Suprapubic skin (tissue), 4 donors: ENCODE results near the gene ZNF423. TPM values are rescaled to one million over a fixed set of nuclear protein-coding genes. Genes with fewer than 3 reads are reported as not detected.
A peak's percentile ranks its signal among the peaks of the same experiment; 100 is the strongest.

Experiments used
- DNase-seq, 2 donors: peaks; one replicate each; pipeline ENCODE4 v3.0.0-alpha.2; 2019; ENCODE audit warnings: low spot score in 2 of 2
- H3K27ac ChIP-seq: fragments of 200-600 bp; sonication (generic); one replicate; pipeline ENCODE4 v1.5.1; 2019
- H3K27me3 ChIP-seq: fragments of 200-600 bp; sonication (generic); one replicate; pipeline ENCODE4 v1.5.1; 2019
- H3K36me3 ChIP-seq: fragments of 200-600 bp; sonication (generic); one replicate; pipeline ENCODE4 v1.5.1; 2019
- H3K4me1 ChIP-seq: fragments of 200-600 bp; sonication (generic); one replicate; pipeline ENCODE4 v1.5.1; 2019
- H3K4me3 ChIP-seq: fragments of 200-600 bp; sonication (generic); one replicate; pipeline ENCODE4 v1.5.1; 2019; ENCODE audit warnings: mild to moderate bottlenecking
- H3K9me3 ChIP-seq: fragments of 200-600 bp; sonication (generic); one replicate; pipeline ENCODE4 v1.5.1; 2019
- EP300 ChIP-seq: sonication (generic); formaldehyde crosslinking; IDR thresholded peaks from one replicate; pipeline ENCODE4 v1.6.1; 2017; ENCODE audit warnings: antibody characterized with exemption
- POLR2A ChIP-seq, 2 donors: fragments of 450-650 bp; IDR thresholded peaks; one replicate each; pipeline ENCODE4 v1.6.1; 2017; ENCODE audit warnings: antibody characterized with exemption in 2 of 2, mild to moderate bottlenecking in 2 of 2, moderate library complexity in 2 of 2
- POLR2AphosphoS5 ChIP-seq, 3 donors: sonication (generic); formaldehyde crosslinking; IDR thresholded peaks; one replicate each; pipeline ENCODE4 v1.6.1; 2017; ENCODE audit warnings: antibody characterized with exemption in 3 of 3
- whole genome bisulfite sequencing: methylation state at CpG from one replicate; pipeline ENCODE4 v1.1.5; 2018; 5-methylcytosine and 5-hydroxymethylcytosine counted together
- total RNA-seq, 4 donors: library from RNA; depleted of rRNA; stranded (reverse); fragments of >200 nt; gene quantifications; one replicate each; pipeline ENCODE4 v1.1.0, GENCODE V29; 2016
- TF ChIP-seq, protein P1 (sequence below), 2 donors: fragments of 200-600 bp in 1 of 2; fragments of 450-650 bp in 1 of 2; sonication (generic) in 1 of 2; IDR thresholded peaks; one replicate each; pipeline ENCODE4 v1.5.1; 2016 to 2019; ENCODE audit warnings: antibody characterized with exemption in 2 of 2, mild to moderate bottlenecking in 1 of 2, moderate library complexity in 1 of 2

Gene ZNF423
- total RNA-seq, 4 donors from 2014 or later, result 1.3 to 5.3 (median 1.9) TPM

DNA sequence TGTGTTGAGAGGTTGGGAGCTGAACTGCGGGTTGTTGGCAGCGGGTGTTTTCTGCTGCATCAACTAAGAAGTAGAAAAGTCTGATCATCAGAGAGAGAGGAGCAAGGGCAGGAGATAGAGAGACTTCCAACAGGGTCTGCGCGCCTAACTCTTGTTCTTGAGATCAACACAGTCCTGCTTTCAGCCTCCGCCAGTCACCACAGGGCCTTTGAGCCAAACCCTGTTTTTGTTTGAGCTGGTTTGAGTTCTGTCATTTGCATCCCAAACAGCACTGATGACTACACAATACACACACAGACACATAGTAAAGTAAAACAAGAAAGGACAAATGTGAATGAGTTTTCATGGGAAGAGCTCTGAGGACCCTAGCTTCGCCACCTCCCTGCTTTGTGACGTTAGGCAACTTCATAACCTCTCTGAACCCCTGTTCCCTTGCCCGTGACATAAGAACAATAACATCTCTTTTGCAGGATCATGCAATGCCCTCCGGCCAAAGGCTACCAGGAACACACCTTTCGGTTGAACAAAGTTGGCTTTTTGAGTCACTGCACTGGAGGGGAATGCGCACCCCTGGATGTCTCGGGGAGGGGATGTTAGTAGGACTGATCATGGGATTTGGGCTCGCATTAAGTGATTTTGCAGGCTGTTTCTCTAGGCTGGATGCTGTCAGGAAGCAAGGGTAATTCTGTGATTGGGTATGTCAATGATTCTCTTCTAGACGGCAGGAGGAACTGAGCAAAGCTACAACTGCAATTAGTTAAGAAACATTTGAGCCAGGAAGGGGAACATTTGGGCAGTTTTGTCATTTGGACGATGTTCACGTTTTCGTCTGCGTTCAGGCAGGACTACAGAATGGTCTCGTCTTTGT is 390.0 kb downstream of the ZNF423 start:
- H3K9me3 ChIP-seq, result no peaks in the 10 kb centered on the region
- no peak overlapping the region for H3K4me3 ChIP-seq
- TF ChIP-seq POLR2AphosphoS5 (IDR thresholded peaks at IDR 0.05) (no peak), POLR2A (IDR thresholded peaks at IDR 0.05) (no peak), EP300 (no peak)
- TF ChIP-seq, protein P1, sequence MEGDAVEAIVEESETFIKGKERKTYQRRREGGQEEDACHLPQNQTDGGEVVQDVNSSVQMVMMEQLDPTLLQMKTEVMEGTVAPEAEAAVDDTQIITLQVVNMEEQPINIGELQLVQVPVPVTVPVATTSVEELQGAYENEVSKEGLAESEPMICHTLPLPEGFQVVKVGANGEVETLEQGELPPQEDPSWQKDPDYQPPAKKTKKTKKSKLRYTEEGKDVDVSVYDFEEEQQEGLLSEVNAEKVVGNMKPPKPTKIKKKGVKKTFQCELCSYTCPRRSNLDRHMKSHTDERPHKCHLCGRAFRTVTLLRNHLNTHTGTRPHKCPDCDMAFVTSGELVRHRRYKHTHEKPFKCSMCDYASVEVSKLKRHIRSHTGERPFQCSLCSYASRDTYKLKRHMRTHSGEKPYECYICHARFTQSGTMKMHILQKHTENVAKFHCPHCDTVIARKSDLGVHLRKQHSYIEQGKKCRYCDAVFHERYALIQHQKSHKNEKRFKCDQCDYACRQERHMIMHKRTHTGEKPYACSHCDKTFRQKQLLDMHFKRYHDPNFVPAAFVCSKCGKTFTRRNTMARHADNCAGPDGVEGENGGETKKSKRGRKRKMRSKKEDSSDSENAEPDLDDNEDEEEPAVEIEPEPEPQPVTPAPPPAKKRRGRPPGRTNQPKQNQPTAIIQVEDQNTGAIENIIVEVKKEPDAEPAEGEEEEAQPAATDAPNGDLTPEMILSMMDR (IDR thresholded peaks at IDR 0.05), result no peak
- H3K36me3 ChIP-seq, result no peaks in the 10 kb centered on the region
- no peaks in the 10 kb centered on the region for H3K4me1 ChIP-seq
- WGBS, result 83% methylated on average over 17 of the region's 19 CpGs
- peaks cover 35% of the 10 kb centered on the region for H3K27me3 ChIP-seq
- peak; percentile 37 to 64 for DNase-seq
- H3K27ac ChIP-seq, result no peak overlapping the region

- no peaks in the 10 kb centered on the region for H3K4me1 ChIP-seq
- no peaks in the 10 kb centered on the region for H3K36me3 ChIP-seq
- TF ChIP-seq, protein P1 (IDR thresholded peaks at IDR 0.05), result peak in 1 of 2 donors; percentile 16
- no peak for TF ChIP-seq POLR2AphosphoS5 (IDR thresholded peaks at IDR 0.05)
- DNase-seq, result peak; percentile 48 to 59
- H3K9me3 ChIP-seq, result no peaks in the 10 kb centered on the region
- no peak overlapping the region for H3K27ac ChIP-seq
- no peak overlapping the region for H3K4me3 ChIP-seq
- peaks cover 35% of the 10 kb centered on the region for H3K27me3 ChIP-seq
- WGBS, result 10% methylated on average over 27 of the region's 40 CpGs
Measured at GRCh38 chr16:49464877-49465504, 390.9 kb downstream of the ZNF423 start.

DNA sequence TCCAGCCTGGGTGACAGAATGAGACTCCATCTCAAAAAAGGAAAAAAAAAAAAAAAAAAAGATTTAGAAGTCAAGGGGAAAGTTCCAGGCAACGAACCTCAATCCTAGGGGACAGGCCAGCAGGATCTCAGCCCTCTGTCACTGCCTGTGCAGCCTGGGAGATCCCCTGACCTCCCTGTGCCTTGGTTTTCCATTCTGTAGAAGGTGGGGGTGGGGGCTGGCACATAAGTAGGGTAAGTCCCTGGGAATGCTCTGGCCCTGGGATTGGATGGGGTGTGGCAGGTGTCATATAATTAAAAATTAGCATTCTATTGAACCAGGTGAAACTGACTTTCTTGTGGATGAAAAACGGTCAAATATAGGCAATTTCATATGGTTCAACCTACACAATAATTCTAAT is 391.8 kb downstream of the ZNF423 start:
- Histone ChIP-seq H3K4me1 (no peaks in the 10 kb centered on the region), H3K4me3 (no peak overlapping the region), H3K36me3 (no peaks in the 10 kb centered on the region), H3K27ac (no peak overlapping the region), H3K9me3 (no peaks in the 10 kb centered on the region), H3K27me3 (peaks cover 35% of the 10 kb centered on the region)
- DNase-seq, result peak; percentile 16 to 47
- TF ChIP-seq POLR2A (IDR thresholded peaks at IDR 0.05), result no peak
- no peak for TF ChIP-seq POLR2AphosphoS5 (IDR thresholded peaks at IDR 0.05)
- 66% methylated on average over 2 of the region's 2 CpGs for WGBS

GRCh38 chr16:49463529-49463928 is 392.4 kb downstream of the ZNF423 start:
- 68% methylated on average over 7 of the region's 7 CpGs for WGBS
- TF ChIP-seq, protein P1 (IDR thresholded peaks at IDR 0.05), result no peak
- no peak for TF ChIP-seq EP300
- no peak for TF ChIP-seq POLR2A (IDR thresholded peaks at IDR 0.05)
- no peak for TF ChIP-seq POLR2AphosphoS5 (IDR thresholded peaks at IDR 0.05)

DNA sequence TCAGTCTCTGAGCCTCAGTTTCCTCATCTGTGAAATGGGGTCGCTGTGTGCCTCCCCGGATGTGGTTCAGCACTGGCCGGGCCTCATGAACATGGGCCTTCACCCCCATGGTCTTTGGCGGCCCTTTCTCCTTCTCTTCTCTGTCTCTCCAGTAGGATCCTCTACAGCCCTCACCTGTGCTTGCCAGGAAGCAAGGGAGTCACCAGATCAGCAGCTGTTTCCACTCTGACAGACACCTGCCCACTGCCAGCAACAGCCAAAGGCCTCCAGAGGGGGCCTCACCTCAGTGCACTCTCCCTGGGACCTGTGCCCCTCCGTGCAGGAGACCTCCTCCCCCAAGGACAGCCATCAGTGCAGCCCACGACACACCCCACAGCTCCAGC is 392.9 kb downstream of the ZNF423 start:
- Histone ChIP-seq H3K27ac (no peak overlapping the region), H3K27me3 (peaks cover 35% of the 10 kb centered on the region), H3K9me3 (no peaks in the 10 kb centered on the region), H3K4me1 (no peaks in the 10 kb centered on the region), H3K36me3 (no peaks in the 10 kb centered on the region), H3K4me3 (no peak overlapping the region)
- peak; percentile 28 to 32 for DNase-seq
- 82% methylated on average over 6 of the region's 6 CpGs for WGBS
- TF ChIP-seq POLR2AphosphoS5 (IDR thresholded peaks at IDR 0.05) (no peak), POLR2A (IDR thresholded peaks at IDR 0.05) (no peak), EP300 (no peak)
- TF ChIP-seq, protein P1 (IDR thresholded peaks at IDR 0.05), result no peak

More at GRCh38 chr16:49463529-49463928, 392.4 kb downstream of the ZNF423 start:
- Histone ChIP-seq H3K9me3 (no peaks in the 10 kb centered on the region), H3K36me3 (no peaks in the 10 kb centered on the region), H3K27me3 (peaks cover 35% of the 10 kb centered on the region), H3K27ac (no peak overlapping the region), H3K4me1 (no peaks in the 10 kb centered on the region), H3K4me3 (no peak overlapping the region)
- DNase-seq, result peak; percentile 35 to 39
